NCI-H69 (cell line): ENCODE data around the gene TM9SF2.
"Not testable (repeated sequence)": the region's sequence is repeated elsewhere in the genome, so short reads cannot be mapped to it uniquely, and the experiment has no call there.

Experiments used
- DNase-seq: peaks from one replicate; lab custom pipeline; 2025; lab: John Stamatoyannopoulos, UW

TM9SF2 gene, protein sequence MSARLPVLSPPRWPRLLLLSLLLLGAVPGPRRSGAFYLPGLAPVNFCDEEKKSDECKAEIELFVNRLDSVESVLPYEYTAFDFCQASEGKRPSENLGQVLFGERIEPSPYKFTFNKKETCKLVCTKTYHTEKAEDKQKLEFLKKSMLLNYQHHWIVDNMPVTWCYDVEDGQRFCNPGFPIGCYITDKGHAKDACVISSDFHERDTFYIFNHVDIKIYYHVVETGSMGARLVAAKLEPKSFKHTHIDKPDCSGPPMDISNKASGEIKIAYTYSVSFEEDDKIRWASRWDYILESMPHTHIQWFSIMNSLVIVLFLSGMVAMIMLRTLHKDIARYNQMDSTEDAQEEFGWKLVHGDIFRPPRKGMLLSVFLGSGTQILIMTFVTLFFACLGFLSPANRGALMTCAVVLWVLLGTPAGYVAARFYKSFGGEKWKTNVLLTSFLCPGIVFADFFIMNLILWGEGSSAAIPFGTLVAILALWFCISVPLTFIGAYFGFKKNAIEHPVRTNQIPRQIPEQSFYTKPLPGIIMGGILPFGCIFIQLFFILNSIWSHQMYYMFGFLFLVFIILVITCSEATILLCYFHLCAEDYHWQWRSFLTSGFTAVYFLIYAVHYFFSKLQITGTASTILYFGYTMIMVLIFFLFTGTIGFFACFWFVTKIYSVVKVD

DNA sequence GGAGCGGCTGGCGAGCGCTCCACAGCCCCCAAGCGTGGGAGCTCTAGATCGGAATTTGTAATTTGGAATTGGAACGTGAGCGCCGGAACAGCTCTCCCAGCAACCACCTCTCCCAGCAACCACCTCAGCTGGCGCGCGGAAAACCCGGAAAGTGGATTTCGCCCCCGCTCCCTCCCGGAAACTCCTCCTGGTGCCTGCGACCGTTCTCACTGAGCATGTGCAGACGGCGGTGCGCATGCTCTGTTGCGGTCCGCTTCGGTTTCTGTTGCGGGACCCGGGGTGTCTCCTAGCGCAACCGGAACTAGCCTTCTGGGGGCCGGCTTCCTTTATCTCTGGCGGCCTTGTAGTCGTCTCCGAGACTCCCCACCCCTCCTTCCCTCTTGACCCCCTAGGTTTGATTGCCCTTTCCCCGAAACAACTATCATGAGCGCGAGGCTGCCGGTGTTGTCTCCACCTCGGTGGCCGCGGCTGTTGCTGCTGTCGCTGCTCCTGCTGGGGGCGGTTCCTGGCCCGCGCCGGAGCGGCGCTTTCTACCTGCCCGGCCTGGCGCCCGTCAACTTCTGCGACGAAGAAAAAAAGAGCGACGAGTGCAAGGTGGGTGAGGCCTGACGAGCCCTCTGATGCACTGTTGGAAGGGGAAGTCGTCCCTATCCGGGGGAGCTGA, at the start of gene TM9SF2:
Gene TM9SF2, plus strand, starts transcription at position 289 of the 664 bp plus-strand sequence. Its CDS starts 135 bp downstream, at position 424.
- DNase-seq = peak; percentile 99

DNA sequence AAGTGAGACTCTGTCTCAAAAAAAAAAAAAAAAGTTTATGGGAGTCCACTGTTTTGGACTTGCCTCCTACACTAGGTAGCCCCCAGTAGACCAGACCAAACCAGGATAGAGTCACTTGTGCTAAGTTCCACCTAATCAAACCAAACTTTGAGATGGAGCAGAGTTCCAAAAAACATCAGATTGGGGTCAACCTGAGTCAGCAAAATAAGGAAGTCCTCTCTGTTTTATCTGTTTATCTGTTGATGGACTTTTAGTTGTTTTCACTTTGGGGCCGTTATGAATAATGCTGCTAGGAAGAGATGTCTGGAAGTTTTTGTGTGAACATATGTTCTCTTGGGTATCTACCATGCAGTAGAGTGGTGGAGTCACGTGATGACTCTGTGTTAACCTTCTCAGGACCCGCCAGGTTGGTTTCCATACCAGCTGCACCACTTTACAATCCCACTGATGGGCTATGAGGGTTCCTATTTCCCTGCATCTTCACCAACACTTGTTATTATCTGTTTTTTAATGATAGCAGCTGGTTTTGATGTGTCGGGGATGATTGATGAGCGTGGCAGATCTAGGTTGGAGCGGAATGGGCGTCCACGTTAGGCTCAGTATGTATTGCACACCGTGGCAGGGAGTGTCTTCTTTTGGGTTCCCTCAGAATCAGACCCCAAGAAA, 46.6 kb upstream of the TM9SF2 start:
- no peak for DNase-seq

DNA sequence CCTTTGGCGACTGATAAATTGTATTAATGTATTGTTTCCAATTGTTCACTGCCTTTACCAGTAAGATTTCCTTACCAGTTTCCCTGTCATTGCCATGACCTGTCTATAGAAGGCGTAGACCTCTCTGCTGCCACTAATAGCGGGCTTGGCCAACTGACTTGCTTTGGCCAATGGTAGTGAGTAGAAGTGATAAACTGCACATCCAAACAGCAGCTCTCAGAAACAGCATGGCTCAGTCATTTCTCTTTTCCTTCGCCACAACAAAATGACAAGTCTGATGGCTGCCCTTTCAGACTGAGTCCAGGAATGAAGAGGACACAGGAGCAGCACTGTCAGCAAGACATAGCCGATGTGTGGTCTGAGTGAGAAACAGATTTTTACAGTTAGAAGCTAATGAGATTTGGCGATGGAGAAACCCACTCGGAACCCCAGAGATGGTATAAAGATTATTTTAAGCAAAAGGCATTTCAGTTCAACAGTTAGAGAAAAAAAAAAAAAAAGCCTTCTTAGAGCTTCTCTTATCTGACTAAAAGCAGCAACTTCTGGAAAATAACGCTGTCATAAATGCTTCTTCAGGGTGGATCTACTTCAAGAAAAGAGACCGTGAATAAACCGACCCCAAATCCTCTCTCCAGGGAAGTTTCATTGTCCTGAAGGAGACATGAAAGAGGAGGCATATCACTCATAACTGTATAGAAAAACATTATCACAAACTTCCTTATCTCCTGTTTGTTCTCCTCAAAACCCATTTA, 42.0 kb upstream of the TM9SF2 start:
- no peak for DNase-seq

DNA sequence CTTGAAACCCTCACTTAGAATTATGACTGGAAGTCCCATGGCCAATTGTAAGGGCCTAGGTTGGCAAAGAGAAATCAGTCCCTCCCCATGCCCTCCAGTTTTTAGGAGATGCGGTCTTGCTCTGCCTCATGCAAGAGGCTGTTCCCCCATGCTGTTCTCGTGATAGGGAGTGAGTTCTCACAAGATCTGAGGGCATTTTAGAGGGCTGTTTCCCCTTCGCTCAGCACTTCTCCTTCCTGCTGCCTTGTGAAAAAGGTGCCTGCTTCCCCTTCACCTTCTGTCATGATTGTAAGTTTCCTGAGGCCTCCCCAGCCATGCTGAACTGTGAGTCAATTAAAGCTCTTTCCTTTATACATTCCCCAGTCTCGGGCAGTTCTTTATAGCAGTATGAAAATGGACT, 40.5 kb upstream of the TM9SF2 start:
- not testable (repeated sequence) for DNase-seq

DNA sequence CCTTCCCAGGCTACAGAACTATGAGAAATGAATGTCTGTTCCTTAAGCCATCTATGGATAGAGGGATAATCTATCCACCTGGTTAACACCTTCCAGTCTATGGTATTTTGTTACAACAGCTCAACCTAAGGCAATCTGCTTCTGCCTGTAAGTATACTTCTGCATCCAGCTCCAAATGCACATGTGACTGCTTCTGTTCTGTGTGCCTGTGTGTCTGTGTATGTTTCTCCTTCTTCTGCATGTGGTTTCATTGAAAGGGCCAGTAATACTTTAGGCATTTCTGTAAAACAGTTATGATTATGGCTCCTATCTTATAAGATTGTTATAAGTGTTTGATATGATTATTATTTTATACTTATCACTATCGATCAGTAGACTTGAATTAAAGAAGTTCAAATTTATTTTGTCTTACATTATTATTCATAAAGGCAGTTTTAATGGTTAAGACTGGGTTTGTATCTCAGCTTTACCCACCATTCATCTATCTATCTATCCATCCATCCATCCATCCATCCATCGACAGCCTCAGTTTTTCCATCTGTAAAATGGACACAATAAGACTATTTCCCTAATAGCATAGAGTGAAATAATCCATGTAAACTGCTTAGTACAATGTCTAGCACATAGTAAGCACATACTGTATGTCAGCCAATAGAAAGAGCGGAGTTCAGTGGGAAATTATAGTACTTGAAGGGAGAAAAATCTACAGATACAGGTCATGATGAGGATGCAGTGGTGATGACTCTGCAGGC, 37.5 kb upstream of the TM9SF2 start:
- DNase-seq = peak; percentile 20

DNA sequence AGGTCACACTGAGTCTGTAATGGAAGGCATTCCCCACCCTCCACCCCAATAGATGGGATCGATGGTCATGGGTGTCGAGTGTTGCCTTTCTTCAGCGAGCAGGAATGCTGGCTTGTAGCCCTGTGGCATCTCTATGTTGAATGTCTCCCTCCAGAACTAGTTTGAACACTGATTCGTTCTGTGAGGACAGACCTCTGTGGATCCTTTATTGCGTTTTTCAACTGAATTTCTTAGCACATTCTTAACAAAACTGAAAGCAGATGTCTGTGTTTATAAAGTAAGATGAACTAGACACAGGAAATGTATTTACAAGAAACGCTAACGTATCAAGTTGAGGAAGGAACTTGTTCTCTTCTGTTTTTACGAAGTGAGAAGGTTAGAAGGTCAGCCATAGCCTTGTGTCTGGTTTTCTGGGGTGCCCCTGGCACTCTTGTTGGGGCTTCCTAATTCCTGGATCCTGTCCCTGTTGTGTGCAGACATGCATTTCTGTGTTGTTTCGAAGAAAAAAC, 36.8 kb upstream of the TM9SF2 start:
- no peak for DNase-seq

DNA sequence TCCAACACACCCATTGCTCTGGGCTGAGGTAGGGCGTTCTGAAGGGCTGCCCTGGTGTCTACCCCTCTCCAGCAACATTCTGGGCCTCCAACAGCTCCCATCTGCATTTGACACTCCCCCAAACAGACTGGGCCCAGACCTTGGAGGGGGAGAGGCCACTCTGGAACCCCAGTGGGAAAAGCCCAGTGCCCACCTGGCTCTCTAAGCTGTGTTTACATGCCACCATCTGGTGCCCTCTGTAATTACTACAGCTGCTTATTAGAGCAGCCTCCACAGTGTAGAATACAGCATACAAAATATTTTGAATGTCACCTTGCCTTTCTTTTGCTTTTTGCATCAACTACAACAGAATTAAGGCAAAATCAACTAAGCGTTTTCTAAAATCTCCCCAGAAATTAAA, 35.8 kb upstream of the TM9SF2 start:
- DNase-seq = peak; percentile 98

DNA sequence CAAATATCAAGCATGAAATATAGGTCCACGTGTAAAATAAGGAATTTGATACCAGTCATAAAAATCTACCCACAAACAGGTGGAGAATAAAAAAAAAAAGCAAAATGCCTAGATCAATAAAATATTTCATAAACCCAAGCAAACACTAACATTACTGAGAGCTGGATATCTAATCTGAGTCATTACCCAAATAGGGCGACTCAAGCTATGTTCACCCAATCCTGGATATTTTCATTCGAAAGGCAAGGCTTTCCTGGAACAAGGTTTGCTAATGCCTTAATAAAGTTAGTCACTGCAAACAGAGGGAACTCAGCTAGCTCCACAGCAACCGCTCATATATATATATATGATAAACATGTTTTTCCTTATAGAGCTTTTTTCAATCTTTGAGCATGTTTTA, 33.5 kb upstream of the TM9SF2 start:
- peak; percentile 68 for DNase-seq

DNA sequence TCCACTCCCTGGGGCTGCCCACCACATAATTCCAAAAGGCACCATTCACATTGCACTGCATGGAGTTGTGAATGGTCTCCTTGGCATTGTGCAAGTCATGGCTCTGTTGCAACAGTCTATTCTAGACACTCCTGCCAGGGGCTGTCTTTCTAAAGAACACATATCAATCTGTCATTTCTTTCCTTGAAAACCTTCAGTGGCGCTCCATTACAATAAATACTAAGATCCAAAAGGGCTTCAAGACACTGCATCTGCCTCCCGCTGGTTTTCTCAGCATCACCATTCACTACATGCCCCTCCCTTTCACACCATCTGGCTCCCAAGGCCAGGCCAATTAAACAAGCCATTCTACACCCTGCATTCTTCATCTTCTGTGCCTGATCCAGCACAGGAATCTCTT, 32.2 kb upstream of the TM9SF2 start:
- DNase-seq = peak; percentile 92

DNA sequence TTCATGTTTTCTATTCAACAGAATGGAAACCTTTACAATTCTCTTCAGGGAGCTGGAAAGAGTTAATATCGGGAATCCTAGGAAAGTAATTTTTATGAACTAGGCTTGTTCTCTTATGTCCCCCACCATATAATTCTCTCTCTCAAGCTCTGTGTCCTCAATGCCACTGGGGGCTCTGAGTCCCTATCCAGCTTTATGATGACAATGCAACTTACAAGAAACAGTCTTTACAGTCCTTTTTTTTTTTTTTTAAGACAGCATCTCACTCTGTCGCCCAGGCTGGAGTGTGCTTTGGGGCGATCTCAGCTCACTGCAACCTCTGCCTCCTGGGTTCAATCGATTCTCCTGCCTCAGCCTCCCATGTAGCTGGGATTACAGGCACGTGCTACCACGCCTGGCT, 31.2 kb upstream of the TM9SF2 start:
- DNase-seq = no peak

DNA sequence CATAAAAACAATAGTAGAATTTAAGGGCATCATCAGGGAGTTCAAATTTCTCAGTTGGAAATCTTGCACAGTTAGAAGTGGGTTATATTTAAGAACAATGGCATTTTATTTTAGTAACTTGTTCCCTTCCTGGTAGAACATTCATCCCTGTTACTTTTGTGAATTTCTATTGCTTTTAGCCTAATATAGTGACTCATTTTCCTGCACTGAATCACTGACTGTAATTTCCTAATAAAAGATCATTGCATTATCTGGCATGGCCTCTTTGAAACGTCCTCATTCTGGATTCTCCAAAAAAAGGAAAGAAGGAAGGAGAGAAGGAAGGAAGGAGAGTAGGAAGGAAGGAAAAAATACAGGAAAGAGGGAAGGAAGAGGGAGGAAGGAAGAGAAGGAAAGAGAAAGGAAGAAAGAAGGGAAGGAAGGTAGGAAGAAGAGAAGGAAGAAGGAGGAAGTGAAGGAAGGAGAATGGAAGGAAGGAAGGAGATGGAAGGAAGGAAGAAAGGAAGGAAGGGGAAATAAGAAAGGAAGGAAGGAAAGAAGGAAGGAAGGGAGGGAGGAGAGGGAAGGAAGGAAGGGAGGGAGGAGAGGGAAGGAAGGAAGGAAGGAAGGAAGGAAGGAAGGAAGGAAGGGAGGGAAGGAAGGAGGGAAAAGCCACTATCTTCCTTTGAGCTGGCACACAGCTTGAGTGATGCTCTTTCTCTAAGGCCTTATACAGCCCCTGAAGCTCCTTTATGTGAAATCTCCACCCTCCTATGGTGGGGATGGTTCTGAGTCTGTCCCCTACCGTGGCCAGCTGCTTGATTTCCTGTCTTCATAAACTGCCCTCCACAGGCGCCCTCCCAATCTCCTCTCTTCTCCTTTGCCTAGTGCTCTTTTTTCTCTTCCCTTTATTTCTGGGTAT, 29.8 kb upstream of the TM9SF2 start:
- peak; percentile 31 for DNase-seq

DNA sequence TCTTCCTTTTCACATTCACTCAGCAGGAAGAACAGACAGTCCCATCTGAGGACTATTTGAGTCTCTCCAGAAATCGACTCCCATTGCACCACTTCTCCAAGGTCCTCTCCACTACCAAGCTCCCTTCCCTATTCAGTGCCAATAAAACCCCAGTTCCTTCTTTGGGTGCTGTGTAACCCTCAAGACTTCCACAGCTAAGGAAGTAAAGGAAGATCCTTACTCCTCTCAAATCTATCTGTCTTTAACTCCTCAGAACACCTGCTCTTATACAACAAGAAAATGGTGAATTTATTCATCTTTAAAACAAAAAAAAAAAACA, 29.2 kb upstream of the TM9SF2 start:
- no peak for DNase-seq

DNA sequence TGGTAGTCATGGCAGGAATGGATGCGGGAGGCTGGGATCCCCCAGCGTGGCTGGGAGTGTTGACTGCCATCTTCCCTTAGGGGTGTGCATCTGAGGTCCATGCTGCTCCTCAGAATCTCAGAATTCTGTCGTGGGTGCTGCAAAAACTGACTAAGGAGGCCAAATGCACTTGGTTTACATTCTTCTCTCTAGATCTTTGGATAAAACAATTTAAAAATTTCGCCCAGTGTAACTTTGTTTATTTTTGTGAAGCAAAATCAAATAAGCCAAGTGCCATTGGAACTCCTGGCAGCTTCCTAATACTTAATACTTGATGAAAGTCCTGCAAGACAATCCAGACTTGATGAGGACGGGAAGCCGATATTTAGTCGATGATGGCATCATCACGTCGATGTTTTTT, 27.8 kb upstream of the TM9SF2 start:
- DNase-seq = no peak

DNA sequence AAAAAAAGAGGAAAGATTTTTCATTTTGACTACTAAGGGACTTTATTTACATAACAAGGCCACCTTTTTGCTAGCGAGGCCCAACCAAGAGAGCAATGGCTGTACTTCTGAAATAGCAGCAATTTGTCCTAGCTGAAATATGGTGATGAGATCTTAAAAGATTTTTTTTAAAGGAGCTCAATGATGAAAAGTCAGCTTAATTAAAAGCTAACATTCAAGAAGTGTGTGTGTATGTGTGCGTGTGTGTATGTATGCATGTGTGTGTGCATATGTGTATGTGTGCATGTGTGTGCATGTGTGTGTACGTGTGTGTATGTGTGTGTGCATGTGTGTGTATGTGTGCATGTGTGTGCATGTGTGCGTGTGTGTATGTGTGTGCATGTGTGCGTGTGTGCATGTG, 24.6 kb upstream of the TM9SF2 start:
- no peak for DNase-seq

DNA sequence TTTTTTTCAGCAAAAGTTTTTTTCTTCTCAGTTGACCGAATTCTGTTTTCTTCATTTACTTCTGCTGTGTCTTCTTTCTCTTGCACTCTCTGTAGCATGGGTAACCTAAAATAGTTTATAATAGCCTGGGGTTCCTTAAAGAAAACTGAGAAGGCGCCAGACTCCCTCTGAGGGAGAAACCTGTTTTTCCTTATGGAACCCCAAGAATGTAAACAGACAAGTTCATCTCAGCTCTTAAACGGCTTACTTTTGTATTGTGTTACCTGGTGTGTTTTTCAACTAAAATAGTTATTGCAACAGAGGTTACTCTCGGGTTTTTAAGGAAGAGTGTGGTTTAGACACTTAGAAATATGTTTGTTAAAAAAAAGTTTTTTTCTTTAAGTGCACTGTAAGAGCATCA, 23.8 kb upstream of the TM9SF2 start:
- DNase-seq = no peak

DNA sequence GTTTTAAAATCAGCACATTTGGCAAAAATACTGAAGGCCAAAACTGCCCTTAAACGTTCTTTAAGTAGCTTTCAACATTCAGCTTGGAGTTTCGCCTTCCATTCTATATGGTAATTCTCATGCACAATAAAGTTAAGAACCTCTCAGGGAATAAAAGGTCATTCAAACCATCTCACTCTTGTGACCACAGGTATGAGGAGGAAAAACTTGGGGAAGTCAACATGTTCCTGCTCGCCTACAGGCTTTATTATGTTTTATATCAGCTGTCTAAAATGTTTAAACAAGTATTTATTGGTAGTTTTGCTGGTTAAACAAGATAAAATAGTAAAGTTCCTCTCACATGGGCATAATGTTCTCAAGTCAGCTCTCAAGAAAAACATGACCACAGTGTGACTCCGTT, 19.9 kb upstream of the TM9SF2 start:
- DNase-seq = no peak

DNA sequence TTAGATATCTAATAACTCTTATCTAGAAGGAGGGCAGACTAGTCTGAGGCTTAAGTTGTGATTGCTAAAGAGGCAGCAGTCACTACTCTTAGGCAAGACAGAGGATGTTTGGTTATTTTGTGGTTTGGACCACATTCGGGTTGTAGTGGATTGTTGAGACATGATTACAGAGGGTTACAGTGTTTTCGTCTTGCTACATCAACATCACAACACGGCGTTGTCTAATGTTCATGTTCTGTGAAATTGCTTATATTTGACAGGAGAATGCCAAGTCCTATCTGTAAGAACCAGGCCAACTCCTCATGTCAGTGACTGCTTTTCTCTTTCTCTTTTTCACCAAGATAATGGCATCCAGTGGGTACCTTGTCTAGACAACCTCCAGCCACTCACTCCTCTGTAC, 16.8 kb upstream of the TM9SF2 start:
- no peak for DNase-seq

DNA sequence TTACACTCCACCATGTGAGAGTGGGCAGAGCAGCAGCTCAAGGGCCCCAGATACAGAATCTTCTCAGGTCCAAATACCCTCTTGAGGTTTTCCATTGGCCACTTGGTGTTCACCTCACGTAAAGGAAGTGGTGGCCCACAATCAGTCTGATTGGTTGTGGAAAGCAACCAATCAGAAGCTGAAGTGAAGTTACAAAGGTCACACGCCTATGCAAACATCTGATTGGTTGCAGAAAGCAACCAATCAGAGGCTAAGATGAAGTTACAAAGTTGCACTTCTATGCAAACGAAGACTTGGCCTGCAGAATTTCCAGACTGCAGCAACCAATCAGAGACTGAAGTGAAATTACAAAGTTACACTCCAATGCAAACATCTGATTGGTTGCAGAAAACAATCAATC, 14.3 kb upstream of the TM9SF2 start:
- no peak for DNase-seq

DNA sequence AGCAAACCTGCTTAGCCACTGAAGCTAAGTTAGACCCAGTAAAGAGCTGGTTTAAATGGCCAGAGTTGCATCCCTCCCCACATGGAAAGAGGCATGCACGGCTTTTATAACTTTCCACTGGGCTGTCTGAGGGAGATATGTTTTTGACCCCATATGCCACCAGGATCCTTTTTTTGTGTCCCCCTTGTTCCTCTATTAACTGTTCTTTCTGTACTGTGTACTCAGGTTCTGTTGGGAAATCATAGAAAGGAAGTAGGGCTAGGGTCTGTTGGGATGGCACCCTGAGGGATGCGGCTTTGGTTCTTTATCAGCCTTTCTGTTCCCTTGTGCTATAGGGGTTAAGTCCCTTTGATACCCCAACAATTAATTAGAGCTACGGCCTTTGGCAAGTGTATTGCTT, 12.2 kb upstream of the TM9SF2 start:
- DNase-seq = no peak

DNA sequence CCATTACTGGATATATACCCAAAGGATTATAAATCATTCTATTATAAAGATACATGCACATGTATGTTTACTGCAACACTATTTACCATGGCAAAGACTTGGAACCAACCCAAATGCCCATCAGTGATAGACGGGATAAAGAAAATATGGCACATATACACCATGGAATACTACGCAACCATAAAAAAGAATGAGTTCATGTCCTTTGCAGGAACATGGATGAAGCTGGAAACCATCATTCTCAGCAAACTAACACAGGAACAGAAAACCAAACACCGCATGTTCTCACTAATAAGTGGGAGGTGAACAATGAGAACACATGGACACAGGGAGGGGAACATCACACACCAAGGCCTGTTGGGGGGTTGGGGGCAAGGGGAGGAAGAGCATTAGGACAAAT, 9.5 kb upstream of the TM9SF2 start:
- not testable (repeated sequence) for DNase-seq
